IMR-90 (cell line): Measurements from ENCODE around the gene PSRC1. TPM values are rescaled to one million over a fixed set of nuclear protein-coding genes. Genes with fewer than 3 reads are reported as not detected.

Experiments
- ATAC-seq: fragments of 200-7000 bp; cut with Tn5 transposase; 2 replicates; pipeline ENCODE4 v1.9.1; 2020; ENCODE audit warnings: low read depth, mild to moderate bottlenecking, moderate library complexity
- BruUV-seq: library from RNA; stranded (reverse); fragments of 400-500 nt; replicated peaks from 2 replicates; lab custom pipeline; 2021; lab: Mats Ljungman, UMichigan
- CTCF ChIA-PET: fragments of 300-600 bp; formaldehyde crosslinking; extraction: SDS; loops from one replicate; lab custom pipeline; 2021; ENCODE audit warnings: antibody characterized with exemption; lab: Yijun Ruan, JAX
- POLR2A ChIA-PET: fragments of 300-600 bp; sonication (Branson Sonifier 250); formaldehyde crosslinking; loops from one replicate; lab custom pipeline; 2022; ENCODE audit warnings: antibody characterized with exemption; ENCODE audit not compliant: unreplicated experiment; lab: Charles Lee
- DNase-seq: peaks from one replicate; pipeline ENCODE4 v3.0.0; 2013
- H2AFZ ChIP-seq: replicated peaks from 2 replicates; pipeline ENCODE3; 2013; ENCODE audit warnings: low read length, mild to moderate bottlenecking; ENCODE audit not compliant: poor library complexity
- H2AK5ac ChIP-seq: 2 replicates; pipeline ENCODE4 v1.6.1; 2013; ENCODE audit warnings: low read depth, low read length, inconsistent platforms
- H2AK9ac ChIP-seq: replicated peaks from 2 replicates; pipeline ENCODE3; 2013; ENCODE audit warnings: mild to moderate bottlenecking, low read depth, low read length, moderate library complexity; ENCODE audit not compliant: poor library complexity
- H2BK120ac ChIP-seq: 2 replicates; pipeline ENCODE4 v1.6.1; 2013; ENCODE audit warnings: low read depth, low read length, inconsistent platforms
- H2BK15ac ChIP-seq: 3 replicates; pipeline ENCODE4 v1.6.1; 2013; ENCODE audit warnings: low read depth, low read length, inconsistent platforms
- H2BK20ac ChIP-seq: 2 replicates; pipeline ENCODE4 v1.6.1; 2013; ENCODE audit warnings: low read depth, mild to moderate bottlenecking, inconsistent platforms, low read length, moderate library complexity
- H2BK5ac ChIP-seq: 2 replicates; pipeline ENCODE4 v1.6.1; 2013; ENCODE audit warnings: mild to moderate bottlenecking, low read depth, low read length, inconsistent platforms; ENCODE audit not compliant: poor library complexity, severe bottlenecking
- H3K14ac ChIP-seq: replicated peaks from 2 replicates; pipeline ENCODE4 v1.6.1; 2013; ENCODE audit warnings: low read depth, low read length, inconsistent platforms
- H3K18ac ChIP-seq: 2 replicates; pipeline ENCODE4 v1.6.1; 2013; ENCODE audit warnings: low read depth, low read length, control low read depth
- H3K23ac ChIP-seq: 2 replicates; pipeline ENCODE4 v1.6.1; 2013; ENCODE audit warnings: low read depth, low read length, inconsistent platforms
- H3K27ac ChIP-seq: 2 replicates; pipeline ENCODE4 v1.5.1; 2013; ENCODE audit warnings: mild to moderate bottlenecking, control low read depth, low read length; ENCODE audit not compliant: insufficient read depth
- H3K27me3 ChIP-seq: 2 replicates; pipeline ENCODE4 v1.6.1; 2013; ENCODE audit warnings: low read length; ENCODE audit not compliant: control insufficient read depth, insufficient read depth
- H3K36me3 ChIP-seq: 2 replicates; pipeline ENCODE4 v1.6.1; 2013; ENCODE audit warnings: low read length, mixed read lengths; ENCODE audit not compliant: control insufficient read depth, insufficient read depth
- H3K4ac ChIP-seq: 2 replicates; pipeline ENCODE4 v1.6.1; 2013; ENCODE audit warnings: low read depth, low read length, inconsistent platforms
- H3K4me1 ChIP-seq: 2 replicates; pipeline ENCODE4 v1.6.1; 2013; ENCODE audit warnings: low read length, mixed read lengths; ENCODE audit not compliant: control insufficient read depth, insufficient read depth
- H3K4me2 ChIP-seq: 2 replicates; pipeline ENCODE4 v1.6.1; 2013; ENCODE audit warnings: low read depth, mild to moderate bottlenecking, control low read depth, low read length, moderate library complexity
- H3K4me3 ChIP-seq: 2 replicates; pipeline ENCODE4 v1.5.1; 2013; ENCODE audit warnings: low read depth, mild to moderate bottlenecking, control low read depth, low read length, moderate library complexity; ENCODE audit not compliant: insufficient read depth
- H3K56ac ChIP-seq: 2 replicates; pipeline ENCODE4 v1.6.1; 2013; ENCODE audit warnings: low read length, inconsistent platforms; ENCODE audit not compliant: insufficient read depth; ENCODE audit errors: extremely low read depth
- H3K79me1 ChIP-seq, 2 experiments: 2 replicates each; pipeline ENCODE4 v1.6.1; 2013; ENCODE audit warnings: low read length in 2 of 2, inconsistent platforms in 1 of 2, low read depth in 1 of 2
- H3K9ac ChIP-seq: 2 replicates; pipeline ENCODE4 v1.6.1; 2013; ENCODE audit warnings: low read depth, low read length, control low read depth
- H3K9me1 ChIP-seq: 2 replicates; pipeline ENCODE4 v1.6.1; 2013; ENCODE audit warnings: low read length, inconsistent platforms; ENCODE audit not compliant: insufficient read depth
- H3K9me3 ChIP-seq: 2 replicates; pipeline ENCODE4 v1.6.1; 2013; ENCODE audit warnings: low read length; ENCODE audit not compliant: control insufficient read depth, insufficient read depth
- H4K20me1 ChIP-seq: 2 replicates; pipeline ENCODE4 v1.6.1; 2013; ENCODE audit warnings: low read length, inconsistent platforms; ENCODE audit not compliant: insufficient read depth
- H4K5ac ChIP-seq: 2 replicates; pipeline ENCODE4 v1.6.1; 2013; ENCODE audit warnings: mild to moderate bottlenecking, low read depth, low read length, control low read depth
- H4K8ac ChIP-seq, 2 experiments: 2 replicates each; pipeline ENCODE4 v1.6.1; 2013; ENCODE audit warnings: low read depth in 2 of 2, low read length in 2 of 2, control low read depth in 1 of 2, inconsistent platforms in 1 of 2
- H4K91ac ChIP-seq: 2 replicates; pipeline ENCODE4 v1.6.1; 2013; ENCODE audit warnings: low read depth, low read length, inconsistent platforms; ENCODE audit not compliant: insufficient read depth
- BHLHE40 ChIP-seq: fragments of 150-350 bp; IDR thresholded peaks from 2 replicates; pipeline ENCODE4 v1.6.1; 2016; ENCODE audit warnings: mild to moderate bottlenecking, low read depth, low read length
- MXI1 ChIP-seq: IDR thresholded peaks from 2 replicates; pipeline ENCODE4 v1.6.1; 2012; ENCODE audit warnings: low read depth, mild to moderate bottlenecking, low read length, moderate library complexity, borderline replicate concordance
- NFE2L2 ChIP-seq: fragments of 150-350 bp; IDR thresholded peaks from 2 replicates; pipeline ENCODE4 v1.6.1; 2016; ENCODE audit warnings: low read depth, mild to moderate bottlenecking, low read length
- POLR2A ChIP-seq: IDR thresholded peaks from 2 replicates; pipeline ENCODE4 v1.6.1; 2012; ENCODE audit warnings: mild to moderate bottlenecking, low read depth, low read length
- RFX5 ChIP-seq: IDR thresholded peaks from 2 replicates; pipeline ENCODE4 v1.8.0; 2012; ENCODE audit warnings: low read depth, mild to moderate bottlenecking, low read length, moderate library complexity
- SMC3 ChIP-seq: fragments of 150-350 bp; IDR thresholded peaks from 2 replicates; pipeline ENCODE4 v1.6.1; 2016; ENCODE audit warnings: low read depth, mild to moderate bottlenecking, antibody characterized with exemption, low read length, moderate library complexity
- WGBS, 2 experiments: methylation state at CpG; one replicate each; pipeline versions ENCODE4 v1.1.5 to v1.1.7; 2013; ENCODE audit warnings: missing lambda C conversion rate in 2 of 2; ENCODE audit not compliant: insufficient read length in 1 of 2; ENCODE audit errors: extremely low coverage in 2 of 2; 5-methylcytosine and 5-hydroxymethylcytosine counted together
- dilution Hi-C: fragments of 300-500 bp; cut with HindIII; formaldehyde crosslinking; loops from one replicate; pipeline ENCODE4 v1.14.3; 2018; ENCODE audit warnings: low sequenced_read_pairs; ENCODE audit not compliant: unreplicated experiment
- in situ Hi-C: fragments of 300-500 bp; cut with MboI; formaldehyde crosslinking; loops from 3 replicates; pipeline ENCODE4 v1.14.3; 2019; ENCODE audit warnings: low sequenced_read_pairs, inconsistent platforms, mixed read lengths
- intact Hi-C: fragments of 100-400 bp; cut with micrococcal nuclease; formaldehyde crosslinking; loops from 2 replicates; pipeline ENCODE4 v1.10.0; 2022
- polyA plus RNA-seq, 3 experiments: library from polyadenylated mRNA; depleted of rRNA; stranded (reverse); fragments of >200 nt; gene quantifications; 2 replicates each; pipeline ENCODE4 v1.2.3, GENCODE V29; 2012; ENCODE audit warnings: low replicate concordance in 1 of 3
- total RNA-seq: library from RNA; depleted of rRNA; stranded (reverse); fragments of >200 nt; gene quantifications from 2 replicates; pipeline ENCODE4 v1.2.3, GENCODE V29; 2012
- TF ChIP-seq, protein P1 (sequence below): fragments of 150-350 bp; IDR thresholded peaks from 2 replicates; pipeline ENCODE4 v1.6.1; 2016; ENCODE audit warnings: low read depth, mild to moderate bottlenecking, low read length, moderate library complexity, borderline replicate concordance

PSRC1 gene
- total and polyA plus RNA-seq, 2 of the 4 experiments (the other 2 are of a cell fraction), result 34.6 to 40.3 TPM

DNA sequence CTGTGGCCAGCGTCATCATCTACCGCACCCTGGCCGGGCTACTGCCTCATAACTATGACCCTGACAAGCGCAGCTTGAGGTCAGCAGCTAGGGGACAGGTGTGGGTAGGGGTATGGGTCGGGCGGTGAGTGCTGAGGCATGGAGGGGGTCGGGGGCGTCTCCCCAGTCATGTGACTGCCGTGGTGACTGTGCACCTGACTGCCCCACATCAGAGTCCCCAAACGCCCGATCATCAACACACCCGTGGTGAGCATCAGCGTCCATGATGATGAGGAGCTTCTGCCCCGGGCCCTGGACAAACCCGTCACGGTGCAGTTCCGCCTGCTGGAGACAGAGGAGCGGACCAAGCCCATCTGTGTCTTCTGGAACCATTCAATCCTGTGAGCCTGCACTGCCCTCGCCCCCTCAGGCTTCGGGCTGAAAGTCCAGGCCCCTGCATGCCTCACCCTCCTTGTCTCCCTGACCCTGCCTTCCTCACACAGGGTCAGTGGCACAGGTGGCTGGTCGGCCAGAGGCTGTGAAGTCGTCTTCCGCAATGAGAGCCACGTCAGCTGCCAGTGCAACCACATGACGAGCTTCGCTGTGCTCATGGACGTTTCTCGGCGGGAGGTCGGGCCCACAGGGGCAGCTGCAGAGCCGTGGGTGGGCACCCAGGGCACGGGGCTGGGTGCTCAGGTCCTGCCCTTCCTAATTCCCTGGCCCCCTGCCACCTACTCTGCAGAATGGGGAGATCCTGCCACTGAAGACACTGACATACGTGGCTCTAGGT lies 13.5 kb downstream of the PSRC1 start:
- peaks cover 2% of the 10 kb centered on the region; the same call in 1 of the 2 replicates for H3K9me3 ChIP-seq
- dilution Hi-C loops, result no loop called here
- DNase-seq (no peak), ATAC-seq (no peak)
- ChIA-PET POLR2A (no interaction called here), CTCF (no interaction called here)
- peaks cover 2% of the 10 kb centered on the region; the same call in 1 of the 2 replicates for H3K36me3 ChIP-seq
- no peak overlapping the region for H2BK120ac ChIP-seq
- 95% methylated on average over 19 of the region's 33 CpGs; no CpG with 5 or more reads in 1 of the 2 experiments for WGBS, 2 experiments
- TF ChIP-seq SMC3 (no peak), POLR2A (no peak), BHLHE40 (no peak), RFX5 (no peak), NFE2L2 (no peak), MXI1 (no peak)
- TF ChIP-seq, protein P1, sequence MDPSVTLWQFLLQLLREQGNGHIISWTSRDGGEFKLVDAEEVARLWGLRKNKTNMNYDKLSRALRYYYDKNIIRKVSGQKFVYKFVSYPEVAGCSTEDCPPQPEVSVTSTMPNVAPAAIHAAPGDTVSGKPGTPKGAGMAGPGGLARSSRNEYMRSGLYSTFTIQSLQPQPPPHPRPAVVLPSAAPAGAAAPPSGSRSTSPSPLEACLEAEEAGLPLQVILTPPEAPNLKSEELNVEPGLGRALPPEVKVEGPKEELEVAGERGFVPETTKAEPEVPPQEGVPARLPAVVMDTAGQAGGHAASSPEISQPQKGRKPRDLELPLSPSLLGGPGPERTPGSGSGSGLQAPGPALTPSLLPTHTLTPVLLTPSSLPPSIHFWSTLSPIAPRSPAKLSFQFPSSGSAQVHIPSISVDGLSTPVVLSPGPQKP, result no peak
- H2AK9ac ChIP-seq, result no peak overlapping the region
- in situ Hi-C loops, result loop anchor here (10.0 kb wide), 1 partner anchor 265 kb away; the partner anchor contains the start of gene GPR61
- H3K4me1 ChIP-seq, result peaks cover 2% of the 10 kb centered on the region
- no peak overlapping the region for H3K9ac ChIP-seq
- H3K23ac ChIP-seq, result no peak overlapping the region
- H3K4me3 ChIP-seq, result no peak overlapping the region
- H3K4me2 ChIP-seq, result no peak overlapping the region
- peak overlapping the region; percentile 58 for H2AFZ ChIP-seq
- no peaks in the 10 kb centered on the region for H3K27me3 ChIP-seq
- no peak overlapping the region for H2BK15ac ChIP-seq
- no peak overlapping the region for H3K18ac ChIP-seq
- no peak overlapping the region for H3K4ac ChIP-seq
- intact Hi-C loops, result no loop called here
- no peak overlapping the region for H4K8ac ChIP-seq
- no peak overlapping the region for H3K27ac ChIP-seq
- H4K20me1 ChIP-seq, result no peaks in the 10 kb centered on the region
- H2AK5ac ChIP-seq, result peak overlapping the region; percentile 8; the same call in 1 of the 2 replicates
- no peaks in the 10 kb centered on the region for H3K79me1 ChIP-seq
- H2BK20ac ChIP-seq, result no peak overlapping the region
- H3K56ac ChIP-seq, result no peak overlapping the region
- H3K14ac ChIP-seq, result no peak overlapping the region
- H3K9me1 ChIP-seq, result no peaks in the 10 kb centered on the region
- H4K91ac ChIP-seq, result no peak overlapping the region
- no peak overlapping the region for H4K5ac ChIP-seq
- no peak overlapping the region for H2BK5ac ChIP-seq
- no TSS peak for BruUV-seq
